ENCODE results near the gene IL6R.
"Not testable (repeated sequence)": the region's sequence is repeated elsewhere in the genome, so short reads cannot be mapped to it uniquely, and the experiment has no call there.

IL6R gene

DNA sequence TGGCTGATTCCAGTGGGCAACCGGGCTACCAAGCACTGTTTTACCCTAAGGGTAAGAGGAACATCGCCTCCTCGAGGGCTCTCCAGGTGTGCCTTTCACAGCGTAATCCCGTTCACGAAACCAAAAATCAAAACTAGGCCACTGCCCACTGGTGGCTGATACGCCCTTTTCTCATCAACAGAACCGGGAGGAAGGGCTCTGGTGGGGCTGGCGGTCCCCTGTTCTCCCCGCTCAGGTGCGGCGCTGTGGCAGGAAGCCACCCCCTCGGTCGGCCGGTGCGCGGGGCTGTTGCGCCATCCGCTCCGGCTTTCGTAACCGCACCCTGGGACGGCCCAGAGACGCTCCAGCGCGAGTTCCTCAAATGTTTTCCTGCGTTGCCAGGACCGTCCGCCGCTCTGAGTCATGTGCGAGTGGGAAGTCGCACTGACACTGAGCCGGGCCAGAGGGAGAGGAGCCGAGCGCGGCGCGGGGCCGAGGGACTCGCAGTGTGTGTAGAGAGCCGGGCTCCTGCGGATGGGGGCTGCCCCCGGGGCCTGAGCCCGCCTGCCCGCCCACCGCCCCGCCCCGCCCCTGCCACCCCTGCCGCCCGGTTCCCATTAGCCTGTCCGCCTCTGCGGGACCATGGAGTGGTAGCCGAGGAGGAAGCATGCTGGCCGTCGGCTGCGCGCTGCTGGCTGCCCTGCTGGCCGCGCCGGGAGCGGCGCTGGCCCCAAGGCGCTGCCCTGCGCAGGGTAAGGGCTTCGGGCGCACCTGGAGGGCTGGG, at the start of gene IL6R:
Gene IL6R (plus strand): TSS at position 360 of the 763 bp plus-strand sequence. CDS start 287 bp downstream, at position 647.
- peak; percentile 71 for DNase-seq

DNA sequence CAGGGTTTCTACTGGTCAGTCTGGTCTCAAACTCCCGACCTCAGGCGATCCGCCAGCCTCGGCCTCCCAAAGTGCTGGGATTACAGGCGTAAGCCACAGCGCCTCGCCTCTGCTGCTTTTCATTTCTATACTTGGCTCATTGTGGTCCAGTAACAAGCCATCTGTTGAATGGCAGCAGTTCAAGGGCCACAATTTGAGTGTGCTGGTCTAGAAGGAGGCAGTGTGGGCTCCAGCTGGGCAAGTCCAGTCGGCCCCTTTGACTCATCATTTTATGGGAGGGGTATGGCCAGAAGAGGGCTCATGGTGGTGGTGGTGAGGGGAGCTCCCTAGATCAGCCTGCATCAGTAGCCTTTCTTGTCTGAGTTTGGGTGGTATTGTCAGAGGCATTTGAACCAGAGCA, 46.6 kb upstream of the IL6R start:
- no peak for DNase-seq

DNA sequence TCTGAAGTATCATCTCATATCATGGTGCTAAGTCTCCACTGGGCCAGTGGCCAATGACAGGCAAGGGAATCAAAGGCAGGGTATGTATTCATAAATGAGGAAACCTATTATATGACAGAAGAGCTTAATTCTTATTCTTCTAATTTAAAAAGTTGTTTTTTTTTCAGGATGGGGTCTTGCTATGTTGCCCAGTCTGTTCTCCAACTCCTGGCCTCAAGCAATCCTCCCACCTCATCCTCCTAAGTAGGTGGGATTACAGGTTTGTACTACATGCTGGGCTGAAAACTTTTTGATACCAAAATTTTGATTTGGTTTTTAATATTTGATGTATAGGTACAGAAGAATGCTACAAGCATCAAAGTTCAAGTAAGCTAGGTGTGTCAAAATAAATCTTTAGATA, 44.9 kb upstream of the IL6R start:
- DNase-seq = no peak

DNA sequence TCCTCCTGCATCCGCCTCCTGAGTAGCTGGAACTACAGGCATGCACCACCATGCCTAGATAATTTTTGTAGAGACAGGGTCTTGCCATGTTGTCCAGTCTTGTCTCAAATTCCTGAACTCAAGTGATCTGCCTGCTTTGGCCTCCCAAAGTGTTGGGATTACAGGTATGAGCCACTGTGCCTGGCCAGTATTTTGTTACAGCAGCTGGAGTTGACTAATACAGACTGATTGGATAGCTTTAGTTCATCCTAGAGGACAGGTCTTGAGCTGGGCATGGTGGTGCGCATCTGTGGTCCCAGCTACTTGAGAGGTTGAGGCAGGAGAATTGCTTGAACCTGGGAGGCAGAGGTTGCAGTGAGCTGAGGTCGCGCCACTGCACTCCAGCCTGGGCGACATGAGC, 44.3 kb upstream of the IL6R start:
- DNase-seq = not testable (repeated sequence)

DNA sequence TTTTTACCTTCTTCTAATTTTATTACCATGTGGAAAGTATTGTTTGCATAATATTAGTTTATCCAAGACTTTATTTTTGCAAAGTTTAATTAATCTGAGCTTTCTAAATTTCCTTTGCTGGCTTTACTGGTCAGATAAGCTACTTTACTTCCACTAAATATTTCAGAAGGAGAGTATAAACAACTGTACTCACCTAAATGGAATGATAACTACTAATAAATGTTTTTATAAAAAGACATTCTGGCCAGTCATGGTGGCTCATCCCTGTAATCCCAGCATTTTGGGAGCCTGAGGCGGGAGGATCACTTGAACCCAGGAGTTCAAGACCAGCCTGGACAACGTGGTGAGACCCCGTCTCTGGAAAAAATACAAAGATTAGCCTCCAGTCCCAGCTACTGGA, 43.8 kb upstream of the IL6R start:
- DNase-seq = no peak

DNA sequence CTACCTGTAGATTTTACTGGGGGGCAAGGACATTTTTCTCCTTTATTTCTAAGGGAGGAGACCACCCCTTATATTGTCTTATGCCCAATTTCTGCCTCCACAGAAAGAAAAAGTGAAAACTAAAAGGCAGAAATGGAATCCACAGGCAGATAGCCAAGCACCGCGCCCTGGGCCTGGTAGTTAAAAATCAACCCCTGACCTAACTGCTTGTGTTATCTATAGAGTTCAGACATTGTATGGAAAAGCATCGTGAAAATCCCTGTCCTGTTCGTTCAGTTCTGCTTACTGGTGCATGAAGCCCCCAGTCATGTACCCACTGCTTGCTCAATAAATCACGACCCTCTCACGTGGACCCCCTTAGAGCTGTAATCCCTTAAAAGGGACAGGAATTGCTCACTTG, 33.7 kb upstream of the IL6R start:
- DNase-seq = no peak

DNA sequence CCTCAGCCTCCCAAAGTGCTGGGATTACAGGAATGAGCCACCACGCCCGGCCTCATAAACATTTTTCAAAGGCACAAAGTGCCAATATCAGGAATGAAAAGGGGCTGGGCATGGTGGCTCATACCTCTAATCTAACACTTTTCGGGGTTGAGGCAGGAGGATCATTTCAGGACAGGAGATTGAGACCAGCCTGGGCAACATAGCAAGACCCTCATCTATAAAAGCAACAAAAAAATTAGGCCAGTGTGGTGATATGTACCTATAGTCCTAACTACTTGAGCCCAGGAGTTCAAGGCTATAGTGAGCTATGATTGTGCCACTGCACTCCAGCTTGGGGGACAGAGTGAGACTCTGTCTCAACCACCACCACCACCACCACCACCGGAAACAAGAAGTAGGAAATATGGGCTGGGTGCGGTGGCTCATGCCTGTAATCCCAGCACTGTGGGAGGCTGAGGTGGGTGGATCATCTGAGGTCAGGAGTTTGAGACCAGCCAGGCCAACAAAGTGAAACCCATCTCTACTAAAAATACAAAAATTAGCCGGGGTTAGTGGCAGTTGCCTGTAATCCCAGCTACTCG, 31.3 kb upstream of the IL6R start:
- DNase-seq = not testable (repeated sequence)

DNA sequence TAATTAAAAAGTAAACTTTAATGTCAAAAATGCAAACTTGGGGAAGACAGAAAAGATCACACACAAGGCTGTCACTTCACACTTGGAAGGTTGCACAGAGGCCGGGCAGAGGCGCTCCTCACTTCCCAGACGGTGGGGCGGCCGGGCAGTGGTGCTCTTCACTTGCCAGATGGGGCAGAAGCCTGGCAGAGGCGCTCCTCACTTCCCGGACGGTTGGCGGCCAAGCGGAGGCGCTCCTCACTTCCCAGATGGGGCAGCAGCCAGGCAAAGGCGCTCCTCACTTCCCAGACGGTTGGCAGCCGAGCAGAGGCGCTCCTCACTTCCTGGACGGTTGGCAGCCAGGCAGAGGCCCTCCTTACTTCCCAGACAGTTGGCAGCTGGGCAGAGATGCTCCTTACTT, 25.8 kb upstream of the IL6R start:
- no peak for DNase-seq

DNA sequence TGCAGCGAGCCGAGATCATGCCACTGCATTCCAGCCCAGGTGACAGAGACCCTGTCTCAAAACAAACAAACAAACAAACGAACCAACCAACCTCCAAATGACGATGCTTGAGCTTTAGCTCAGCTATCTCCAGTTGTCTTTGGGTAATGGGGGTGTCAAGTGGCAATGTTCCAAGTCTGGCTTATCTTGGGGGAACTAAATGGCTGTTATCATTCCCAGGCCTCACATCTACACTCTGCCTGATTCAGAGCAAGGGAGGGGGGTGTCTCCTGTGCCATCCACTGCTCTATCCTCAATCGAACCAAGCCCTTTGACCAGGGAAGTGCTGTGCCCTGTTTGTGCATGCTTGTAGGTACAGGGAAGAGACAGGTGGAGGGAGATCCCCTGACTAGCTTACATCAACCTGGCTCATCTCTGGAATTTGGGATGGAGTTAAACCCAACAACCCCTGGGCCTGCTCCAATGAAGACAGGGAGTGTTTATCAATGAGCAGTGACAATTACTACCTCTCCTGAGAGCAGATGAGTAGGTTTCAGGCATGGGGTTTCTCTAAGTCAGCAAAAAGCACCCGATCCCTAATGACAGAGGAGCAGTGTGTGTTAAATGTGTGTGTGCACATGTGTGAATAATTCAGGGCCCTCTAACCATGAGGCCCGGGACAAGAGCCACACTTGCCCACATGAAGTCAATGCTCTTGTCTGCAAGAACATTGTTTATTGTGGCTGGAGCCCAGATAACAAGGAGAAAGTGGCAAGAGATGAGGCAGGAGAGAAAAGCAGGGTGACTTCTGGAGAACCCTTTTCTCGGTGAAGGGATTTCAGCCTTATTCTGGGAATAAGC, 20.3 kb upstream of the IL6R start:
- no peak for DNase-seq

DNA sequence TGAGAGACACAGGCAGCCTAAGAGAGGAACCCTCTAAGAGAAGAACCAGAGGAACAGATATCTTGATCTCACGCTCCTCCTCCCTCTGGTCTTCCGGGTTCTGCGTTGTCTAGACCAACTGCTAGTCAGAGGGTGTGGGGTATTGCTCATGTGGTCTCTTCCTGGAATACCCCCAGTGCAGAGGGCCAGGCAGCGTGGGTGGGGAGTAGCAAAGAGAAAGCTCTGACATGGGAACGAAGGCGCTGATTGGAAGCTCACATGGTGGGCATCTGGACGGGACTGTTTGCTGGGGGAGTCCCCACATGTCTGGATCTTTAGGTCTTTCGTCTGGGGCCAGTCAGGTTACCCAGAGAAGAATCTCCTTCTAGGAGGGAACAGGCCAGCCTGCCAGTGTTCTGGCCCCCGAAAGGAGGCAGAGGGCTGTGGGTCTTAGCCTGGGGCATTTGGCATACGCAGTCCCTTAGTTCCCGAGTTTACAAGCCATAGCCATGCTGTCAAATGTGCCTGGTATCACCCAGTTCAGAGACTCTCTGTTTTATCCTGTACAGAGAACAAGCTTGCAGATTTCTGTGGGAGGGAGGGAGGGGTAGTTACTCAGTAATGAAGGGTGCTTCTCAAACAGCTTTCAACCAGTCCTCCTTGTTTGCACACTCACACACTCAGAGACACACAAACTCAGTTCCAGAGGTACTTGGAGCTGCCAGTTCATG, 18.3 kb upstream of the IL6R start:
- peak; percentile 66 for DNase-seq

DNA sequence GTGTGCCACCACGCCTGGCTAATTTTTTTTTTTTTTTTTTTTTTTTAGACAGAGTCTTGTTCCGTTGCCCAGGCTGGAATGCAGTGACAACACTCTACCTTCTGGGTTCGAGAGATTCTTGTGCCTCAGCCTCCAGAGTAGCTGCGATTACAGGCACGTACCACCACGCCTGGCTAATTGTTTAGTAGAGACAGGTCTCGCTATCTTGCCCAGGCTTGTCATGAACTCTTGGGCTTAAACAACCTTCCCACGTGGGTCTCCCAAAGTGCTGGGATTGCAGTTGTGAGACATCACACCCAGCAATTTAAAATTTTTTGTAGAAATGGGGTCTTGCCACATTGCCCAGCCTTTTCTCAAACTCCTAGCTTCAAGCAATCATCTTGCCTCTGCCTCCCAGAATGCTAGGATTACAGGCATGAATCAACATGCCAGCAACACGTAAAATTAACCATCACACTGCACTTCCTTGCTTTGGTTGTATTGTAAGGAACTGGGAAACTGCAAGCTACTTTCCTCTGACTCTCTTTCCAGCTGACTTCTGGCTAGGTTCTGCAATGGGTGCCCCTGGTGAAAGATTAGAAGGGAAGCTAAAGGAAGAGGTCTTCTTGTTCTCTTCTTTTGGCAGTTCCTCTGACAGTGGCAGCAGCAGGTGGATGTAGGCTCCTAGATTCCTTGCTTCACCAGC, 13.9 kb upstream of the IL6R start:
- DNase-seq = no peak

DNA sequence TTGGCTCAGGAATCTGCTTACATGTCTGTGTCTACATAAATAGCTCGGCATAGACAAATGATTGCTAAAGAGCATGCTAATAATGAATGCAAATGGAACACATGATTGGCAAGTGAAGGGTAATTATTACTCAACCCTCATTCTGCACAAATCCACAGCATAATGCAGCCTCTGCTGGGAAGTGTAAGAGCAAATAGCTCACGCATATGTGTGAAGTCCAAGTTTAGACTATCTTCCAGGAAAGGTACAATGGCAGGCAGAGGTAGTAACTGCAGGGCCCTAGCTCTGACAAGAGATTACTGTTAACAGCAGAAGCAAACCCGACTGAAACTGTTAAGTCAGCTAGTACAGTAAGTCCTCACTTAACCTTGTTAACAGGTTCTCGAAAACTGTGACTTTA, 7.0 kb upstream of the IL6R start:
- no peak for DNase-seq

DNA sequence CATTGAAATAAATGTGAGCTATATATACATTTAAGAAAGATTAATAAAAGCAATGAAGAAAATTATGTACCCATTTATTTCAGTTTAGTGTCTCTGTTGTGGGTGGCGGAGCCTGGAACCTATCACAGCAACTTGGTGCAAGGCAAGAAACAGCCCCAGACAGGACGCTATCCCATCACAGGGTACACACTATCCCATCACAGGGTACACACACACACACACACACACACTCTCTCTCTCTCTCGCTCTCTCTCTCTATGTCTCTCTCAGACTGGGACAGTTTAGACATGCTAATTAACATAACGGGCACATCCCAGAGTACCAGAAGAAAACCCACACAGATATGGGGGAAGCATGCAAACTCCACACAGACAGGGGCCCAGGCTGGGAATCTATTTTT, 6.5 kb upstream of the IL6R start:
- DNase-seq = no peak

DNA sequence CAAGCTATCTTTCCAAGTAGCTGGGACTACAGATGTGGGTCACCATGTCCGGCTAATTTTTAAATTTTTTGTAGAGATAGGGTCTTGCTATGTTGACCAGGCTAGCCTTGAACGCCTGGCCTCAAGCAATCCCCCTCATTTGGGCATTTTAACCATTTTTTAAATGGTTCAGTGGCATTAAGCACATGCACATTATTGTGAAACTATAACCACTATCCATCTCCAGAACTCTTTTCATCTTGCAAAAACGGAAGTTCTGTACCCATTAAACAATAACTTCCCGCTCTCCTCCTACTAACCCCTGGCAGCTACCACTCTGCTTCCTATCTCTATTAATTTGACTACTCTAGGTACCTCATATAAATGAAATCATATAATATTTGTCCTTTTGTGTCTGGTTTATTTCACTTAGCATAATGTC, 4.8 kb upstream of the IL6R start:
- no peak for DNase-seq

DNA sequence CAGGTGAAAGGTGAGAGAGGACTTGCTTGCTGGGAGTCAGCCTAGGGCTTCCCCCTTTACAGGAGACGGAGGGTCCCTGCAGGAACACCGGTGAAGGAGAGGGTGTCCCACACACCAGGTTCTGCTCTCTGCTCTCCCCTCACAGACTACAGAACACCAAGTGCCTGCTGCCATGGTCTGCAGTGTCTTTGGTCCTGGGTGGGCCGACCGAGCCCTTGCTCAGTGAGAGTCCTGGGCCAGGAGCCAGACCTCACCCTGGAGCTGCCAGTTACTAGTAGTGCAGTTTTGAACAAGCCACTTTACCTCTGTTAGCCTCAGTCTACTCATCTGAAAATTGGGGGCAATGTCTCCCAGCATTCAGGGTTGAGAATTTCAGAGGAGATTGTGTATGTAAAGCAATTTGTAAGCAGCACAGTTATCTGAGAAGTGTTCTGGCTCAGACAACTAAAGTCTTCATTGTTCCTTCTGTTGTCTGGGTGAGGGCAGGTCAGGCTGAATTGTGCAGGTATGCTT, 2.7 kb upstream of the IL6R start:
- DNase-seq = no peak

DNA sequence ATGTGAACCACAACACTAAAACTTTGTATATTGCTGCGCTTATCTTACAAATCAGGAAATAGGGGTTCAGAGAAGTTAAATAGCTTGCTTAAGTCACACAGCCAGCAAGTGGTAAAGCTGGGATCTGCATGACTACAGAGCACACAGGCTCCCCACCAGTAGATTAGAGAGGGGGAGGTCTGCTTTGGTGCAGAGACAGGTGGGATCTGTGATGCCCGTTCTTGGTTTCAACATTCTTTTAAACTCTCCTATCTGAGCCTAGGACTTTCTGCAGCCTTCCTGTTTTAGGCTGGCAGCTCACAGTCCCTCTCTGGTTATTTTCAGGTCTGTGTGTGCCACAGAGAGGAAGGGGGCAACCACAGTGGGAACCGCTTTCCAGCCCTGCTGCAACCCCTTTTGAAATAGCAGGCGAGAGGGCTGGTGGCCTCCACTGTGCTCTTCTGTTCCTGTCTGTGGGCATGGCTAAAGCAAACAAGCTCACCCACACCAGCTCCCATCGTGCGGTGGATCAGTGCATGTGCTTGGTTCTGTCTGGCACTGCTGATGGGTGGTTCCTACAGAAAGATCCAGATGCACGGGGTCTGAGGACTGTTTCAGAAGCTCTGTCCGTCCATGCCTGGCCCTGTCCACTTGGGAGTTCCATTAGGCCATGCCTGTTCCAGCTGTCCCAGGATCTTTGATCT, 1.7 kb upstream of the IL6R start:
- peak; percentile 44 for DNase-seq

DNA sequence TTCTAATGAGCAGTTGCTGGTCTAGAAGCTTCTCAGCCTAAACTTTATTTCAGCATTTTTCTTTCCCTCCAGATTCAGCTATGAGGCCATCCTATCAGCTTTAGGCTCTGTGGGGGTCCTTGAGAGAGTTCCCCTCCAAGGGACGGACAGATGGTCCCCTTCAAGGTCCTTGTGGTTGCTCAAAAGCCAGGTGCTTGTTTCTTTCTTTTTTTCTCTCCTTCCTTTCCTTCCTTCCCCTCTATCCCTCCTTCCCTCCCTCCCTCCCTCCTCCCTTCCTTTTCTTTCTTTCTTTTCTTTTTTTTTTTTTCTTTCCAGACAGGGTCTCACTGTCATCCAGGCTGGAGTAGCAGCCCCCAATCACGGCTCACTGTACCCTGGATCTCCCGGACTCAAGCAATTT, 1.2 kb upstream of the IL6R start:
- no peak for DNase-seq

DNA sequence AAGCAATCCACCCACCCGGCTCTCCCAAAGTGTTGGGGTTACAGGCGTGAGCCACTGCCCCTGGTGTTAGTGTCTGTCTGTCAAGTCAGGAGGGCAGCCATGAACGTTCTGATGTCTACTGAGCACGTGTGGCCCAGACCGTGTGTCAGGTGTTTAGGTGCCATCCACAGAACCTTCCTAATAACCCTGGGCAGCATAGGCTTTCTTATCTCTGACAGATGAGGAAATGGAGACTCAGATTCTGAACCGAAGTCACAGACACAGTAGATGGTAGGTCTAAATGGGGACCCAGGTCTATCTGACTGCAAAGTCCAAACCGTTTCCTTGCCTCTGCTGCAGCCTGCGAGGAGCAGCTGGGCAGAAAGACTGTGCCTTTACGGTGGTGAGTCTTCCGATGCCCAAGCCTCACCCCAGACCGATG, 622 bp upstream of the IL6R start:
- peak; percentile 22 for DNase-seq

DNA sequence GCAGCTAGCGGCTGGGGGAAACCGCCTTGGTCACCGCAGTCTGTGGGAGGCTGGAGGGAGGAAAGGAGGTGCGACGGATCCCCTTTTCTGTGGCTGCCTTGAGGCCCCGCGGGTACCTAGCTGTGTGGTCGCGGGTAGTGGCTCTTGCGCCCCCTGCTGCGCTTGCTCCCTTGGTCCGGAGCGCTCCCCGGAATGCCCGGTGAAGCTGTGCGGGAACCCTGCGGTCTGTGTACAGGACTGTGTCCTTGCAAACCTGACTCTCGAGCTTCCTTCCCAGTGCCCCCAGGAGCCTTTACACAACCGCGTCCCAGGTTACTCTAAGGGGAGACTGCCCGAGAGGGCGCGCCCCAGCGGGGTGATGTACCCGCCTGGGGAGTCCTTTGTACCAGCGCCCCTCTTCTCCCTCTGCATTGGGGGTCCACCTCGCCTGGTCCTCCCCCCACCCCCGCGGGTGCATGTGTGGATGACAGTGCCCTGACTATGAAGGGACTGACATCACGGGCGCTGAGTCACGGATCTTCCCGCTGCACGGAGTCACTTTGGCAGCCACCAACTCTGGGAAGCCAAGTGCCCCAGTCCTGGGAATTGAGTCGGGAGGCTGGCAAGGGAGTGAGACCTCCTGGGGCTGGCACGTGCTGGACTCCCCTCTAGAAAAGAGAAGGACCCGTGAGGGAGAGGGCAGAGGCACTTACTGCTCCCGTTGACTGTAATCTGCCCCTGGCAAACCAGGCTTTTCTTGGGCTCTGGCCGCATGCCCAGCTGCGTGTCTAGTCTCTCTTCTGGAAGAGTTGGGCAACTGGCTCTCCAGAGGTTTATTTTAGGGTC, 816 bp downstream of the IL6R start:
- DNase-seq = peak; percentile 55

DNA sequence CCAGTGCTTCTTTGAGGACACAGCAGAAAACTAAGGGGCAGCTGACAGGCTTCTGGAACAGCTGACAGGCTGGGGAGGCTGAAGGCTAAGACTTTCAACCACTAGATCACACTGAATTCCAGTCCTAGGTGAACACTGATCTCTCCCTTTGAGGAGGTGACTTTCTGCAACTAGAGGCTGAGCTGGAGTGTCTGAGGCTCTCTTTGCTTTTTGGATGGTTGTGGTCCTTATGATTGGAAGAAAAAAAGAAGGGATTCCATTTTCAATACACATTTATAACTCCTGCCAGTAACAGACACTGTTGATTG, 1.4 kb downstream of the IL6R start:
- no peak for DNase-seq

DNA sequence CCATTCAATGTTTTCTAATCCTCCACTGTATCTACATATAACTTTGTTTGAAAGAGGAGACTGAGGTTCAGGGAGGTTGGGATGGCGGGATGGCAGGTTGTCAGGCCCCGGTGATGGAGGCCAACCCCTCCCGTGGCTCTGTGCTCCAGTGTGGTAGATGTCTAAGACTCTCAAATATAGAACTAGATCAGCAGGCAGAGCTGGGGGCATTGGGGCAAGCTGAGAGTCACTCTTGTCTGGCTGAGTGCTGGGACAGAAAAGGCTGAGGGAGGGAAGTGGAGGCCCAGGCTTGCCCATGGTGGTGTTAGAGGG, 1.7 kb downstream of the IL6R start:
- DNase-seq = no peak

All from activated CD4-positive, alpha-beta T cell treated with anti-CD3 and anti-CD28 coated beads, Interleukin-2, amount 50 U/mL, for 1 hour (primary cell).